Ectodermal cell (in vitro differentiated cells): ENCODE measurements around the gene SNX1.

Source experiments
- H3K27ac ChIP-seq: 2 replicates; pipeline ENCODE4 v1.7.0; 2013; ENCODE audit warnings: mild to moderate bottlenecking, low read depth, low read length; ENCODE audit not compliant: insufficient read depth, poor library complexity, severe bottlenecking
- H3K27me3 ChIP-seq: 2 replicates; pipeline ENCODE4 v1.7.0; 2013; ENCODE audit warnings: mild to moderate bottlenecking, low read length; ENCODE audit not compliant: insufficient read depth, control insufficient read depth, poor library complexity, severe bottlenecking
- H3K36me3 ChIP-seq: one replicate; pipeline ENCODE4 v1.7.0; 2013; ENCODE audit warnings: low read length; ENCODE audit not compliant: control insufficient read depth, insufficient read depth
- H3K4me1 ChIP-seq: one replicate; pipeline ENCODE4 v1.7.0; 2013; ENCODE audit warnings: low read length; ENCODE audit not compliant: control insufficient read depth, insufficient read depth
- H3K4me3 ChIP-seq: 2 replicates; pipeline ENCODE4 v1.7.0; 2013; ENCODE audit warnings: low read depth, low read length, control low read depth; ENCODE audit not compliant: insufficient read depth
- H3K9me3 ChIP-seq: 2 replicates; pipeline ENCODE4 v1.7.0; 2013; ENCODE audit warnings: mild to moderate bottlenecking, low read length, moderate library complexity; ENCODE audit not compliant: control insufficient read depth
- WGBS, 2 experiments: methylation state at CpG; one replicate each; pipeline ENCODE4 v1.1.7; 2013; ENCODE audit warnings: missing lambda C conversion rate in 2 of 2; 5-methylcytosine and 5-hydroxymethylcytosine counted together

Gene SNX1

GRCh38 chr15:64146041-64146440 lies 50.3 kb downstream of the SNX1 start:
- no peak overlapping the region for H3K4me3 ChIP-seq
- H3K27ac ChIP-seq, result no peak overlapping the region
- 94% methylated on average over 6 of the region's 6 CpGs for WGBS, 2 experiments
- peaks cover 14% of the 10 kb centered on the region for H3K27me3 ChIP-seq
- peaks cover 3% of the 10 kb centered on the region for H3K36me3 ChIP-seq
- no peaks in the 10 kb centered on the region for H3K4me1 ChIP-seq
- no peaks in the 10 kb centered on the region for H3K9me3 ChIP-seq

GRCh38 chr15:64146520-64146884 lies 50.7 kb downstream of the SNX1 start:
- H3K4me3 ChIP-seq, result no peak overlapping the region
- H3K36me3 ChIP-seq, result peaks cover 3% of the 10 kb centered on the region
- no peak overlapping the region for H3K27ac ChIP-seq
- no peaks in the 10 kb centered on the region for H3K4me1 ChIP-seq
- no peaks in the 10 kb centered on the region for H3K9me3 ChIP-seq
- peaks cover 19% of the 10 kb centered on the region for H3K27me3 ChIP-seq
- 93 to 97% methylated on average over 1 of the region's 3 CpGs for WGBS, 2 experiments

- Histone ChIP-seq H3K4me3 (no peak overlapping the region), H3K36me3 (peaks cover 3% of the 10 kb centered on the region), H3K27ac (no peak overlapping the region), H3K4me1 (no peaks in the 10 kb centered on the region), H3K27me3 (peaks cover 25% of the 10 kb centered on the region), H3K9me3 (no peaks in the 10 kb centered on the region)
- WGBS, 2 experiments, result 80% methylated on average over 26 of the region's 26 CpGs
These were observed 51.3 kb downstream of the SNX1 start for GRCh38 chr15:64146885-64147681.

GRCh38 chr15:64148168-64148567 lies 52.4 kb downstream of the SNX1 start:
- WGBS, 2 experiments, result 91 to 96% methylated on average over 7 of the region's 7 CpGs
- H3K9me3 ChIP-seq, result no peaks in the 10 kb centered on the region
- H3K27ac ChIP-seq, result no peak overlapping the region
- peaks cover 36% of the 10 kb centered on the region for H3K27me3 ChIP-seq
- no peak overlapping the region for H3K4me3 ChIP-seq
- peaks cover 4% of the 10 kb centered on the region for H3K4me1 ChIP-seq
- H3K36me3 ChIP-seq, result peaks cover 3% of the 10 kb centered on the region

GRCh38 chr15:64148581-64148980 lies 52.8 kb downstream of the SNX1 start:
- no peaks in the 10 kb centered on the region for H3K9me3 ChIP-seq
- H3K36me3 ChIP-seq, result peaks cover 3% of the 10 kb centered on the region
- 97% methylated on average over 3 of the region's 3 CpGs for WGBS, 2 experiments
- no peak overlapping the region for H3K27ac ChIP-seq
- no peak overlapping the region for H3K4me3 ChIP-seq
- peaks cover 5% of the 10 kb centered on the region for H3K4me1 ChIP-seq
- peaks cover 39% of the 10 kb centered on the region for H3K27me3 ChIP-seq

- no peak overlapping the region for H3K27ac ChIP-seq
- peaks cover 5% of the 10 kb centered on the region for H3K4me1 ChIP-seq
- H3K36me3 ChIP-seq, result peaks cover 3% of the 10 kb centered on the region
- no peaks in the 10 kb centered on the region for H3K9me3 ChIP-seq
- no peak overlapping the region for H3K4me3 ChIP-seq
- H3K27me3 ChIP-seq, result peaks cover 39% of the 10 kb centered on the region
These were observed 53.6 kb downstream of the SNX1 start for GRCh38 chr15:64149424-64149823.

- Histone ChIP-seq H3K27me3 (peaks cover 39% of the 10 kb centered on the region), H3K36me3 (peaks cover 3% of the 10 kb centered on the region), H3K4me1 (peaks cover 5% of the 10 kb centered on the region), H3K9me3 (no peaks in the 10 kb centered on the region), H3K27ac (no peak overlapping the region), H3K4me3 (no peak overlapping the region)
- WGBS, 2 experiments, result 91 to 94% methylated on average over 9 of the region's 9 CpGs
These were observed 54.3 kb downstream of the SNX1 start for GRCh38 chr15:64149893-64150578.

GRCh38 chr15:64151727-64152506 lies 56.1 kb downstream of the SNX1 start, which contains the start of gene SNX22:
Gene SNX22, plus strand, starts transcription at chr15:64151731. Its CDS starts 45 bp downstream, at chr15:64151776.
- Histone ChIP-seq H3K27me3 (peaks cover 39% of the 10 kb centered on the region), H3K27ac (no peak within 1 kb of the TSS), H3K36me3 (peaks cover 15% of the 10 kb centered on the region), H3K9me3 (no peaks in the 10 kb centered on the region), H3K4me3 (peak within 1 kb of the TSS; percentile 48), H3K4me1 (peaks cover 5% of the 10 kb centered on the region)
- WGBS, 2 experiments, result 1% methylated on average over 83 of the region's 83 CpGs

GRCh38 chr15:64152507-64153387 lies 57.0 kb downstream of the SNX1 start:
- Histone ChIP-seq H3K4me3 (peak overlapping the region; percentile 48), H3K27me3 (peaks cover 39% of the 10 kb centered on the region), H3K4me1 (peaks cover 5% of the 10 kb centered on the region), H3K9me3 (no peaks in the 10 kb centered on the region), H3K36me3 (peaks cover 23% of the 10 kb centered on the region), H3K27ac (no peak overlapping the region)
- 38 to 41% methylated on average over 27 of the region's 27 CpGs for WGBS, 2 experiments
